ENCODE results near the gene ALDH1A2. TPM values are rescaled to one million over a fixed set of nuclear protein-coding genes. Genes with fewer than 3 reads are reported as not detected.
"Not testable (repeated sequence)": the region's sequence is repeated elsewhere in the genome, so short reads cannot be mapped to it uniquely, and the experiment has no call there.

The ALDH1A2 gene
- total RNA-seq, 1 donor from 2014 or later = 9.3 TPM

GRCh38 chr15:58002338-58003126 lies 63.0 kb downstream of the ALDH1A2 start:
- no peaks in the 10 kb centered on the region for H3K36me3 ChIP-seq
- no peaks in the 10 kb centered on the region for H3K9me3 ChIP-seq
- H3K4me3 ChIP-seq = no peak overlapping the region
- no peaks in the 10 kb centered on the region for H3K27me3 ChIP-seq
- no peak for DNase-seq (ENCODE audit: low spot score in 2 of 2)
- TF ChIP-seq, protein P1, sequence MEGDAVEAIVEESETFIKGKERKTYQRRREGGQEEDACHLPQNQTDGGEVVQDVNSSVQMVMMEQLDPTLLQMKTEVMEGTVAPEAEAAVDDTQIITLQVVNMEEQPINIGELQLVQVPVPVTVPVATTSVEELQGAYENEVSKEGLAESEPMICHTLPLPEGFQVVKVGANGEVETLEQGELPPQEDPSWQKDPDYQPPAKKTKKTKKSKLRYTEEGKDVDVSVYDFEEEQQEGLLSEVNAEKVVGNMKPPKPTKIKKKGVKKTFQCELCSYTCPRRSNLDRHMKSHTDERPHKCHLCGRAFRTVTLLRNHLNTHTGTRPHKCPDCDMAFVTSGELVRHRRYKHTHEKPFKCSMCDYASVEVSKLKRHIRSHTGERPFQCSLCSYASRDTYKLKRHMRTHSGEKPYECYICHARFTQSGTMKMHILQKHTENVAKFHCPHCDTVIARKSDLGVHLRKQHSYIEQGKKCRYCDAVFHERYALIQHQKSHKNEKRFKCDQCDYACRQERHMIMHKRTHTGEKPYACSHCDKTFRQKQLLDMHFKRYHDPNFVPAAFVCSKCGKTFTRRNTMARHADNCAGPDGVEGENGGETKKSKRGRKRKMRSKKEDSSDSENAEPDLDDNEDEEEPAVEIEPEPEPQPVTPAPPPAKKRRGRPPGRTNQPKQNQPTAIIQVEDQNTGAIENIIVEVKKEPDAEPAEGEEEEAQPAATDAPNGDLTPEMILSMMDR (IDR thresholded peaks at IDR 0.05) = no peak
- H3K27ac ChIP-seq = no peak overlapping the region
- H3K4me1 ChIP-seq = no peaks in the 10 kb centered on the region
- intact Hi-C loops (cut with DNase I) = no loop called here

DNA sequence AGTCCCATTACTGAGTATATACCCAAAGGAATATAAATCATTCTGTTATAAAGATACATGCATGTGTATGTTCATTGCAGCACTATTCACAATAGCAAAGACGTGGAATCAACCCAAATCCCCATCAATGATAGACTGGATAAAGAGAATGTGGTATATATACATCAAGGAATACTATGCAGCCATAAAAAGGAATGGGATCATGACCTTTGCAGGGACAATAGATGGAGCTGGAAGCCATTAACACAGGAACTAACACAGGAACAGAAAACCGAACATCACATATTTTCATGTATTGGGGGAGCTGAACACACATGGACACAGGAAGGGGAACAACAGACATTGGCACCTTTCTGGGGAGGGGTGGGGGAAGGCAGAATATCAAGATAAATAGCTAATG lies 65.8 kb downstream of the ALDH1A2 start:
- DNase-seq (ENCODE audit: low spot score in 2 of 2); H3K36me3 ChIP-seq; intact Hi-C loops (cut with DNase I); H3K27me3 ChIP-seq; H3K27ac ChIP-seq; H3K9me3 ChIP-seq; H3K4me1 ChIP-seq; H3K4me3 ChIP-seq: not testable (repeated sequence)

- intact Hi-C loops (cut with DNase I) = no loop called here
- Histone ChIP-seq H3K9me3 (no peaks in the 10 kb centered on the region), H3K27ac (no peak overlapping the region), H3K4me3 (no peak overlapping the region), H3K27me3 (no peaks in the 10 kb centered on the region), H3K36me3 (no peaks in the 10 kb centered on the region), H3K4me1 (no peaks in the 10 kb centered on the region)
- TF ChIP-seq, protein P1 (IDR thresholded peaks at IDR 0.05) = no peak
- DNase-seq (ENCODE audit: low spot score in 2 of 2) = no peak
Measured at GRCh38 chr15:57996561-57996960, 69.0 kb downstream of the ALDH1A2 start.

DNA sequence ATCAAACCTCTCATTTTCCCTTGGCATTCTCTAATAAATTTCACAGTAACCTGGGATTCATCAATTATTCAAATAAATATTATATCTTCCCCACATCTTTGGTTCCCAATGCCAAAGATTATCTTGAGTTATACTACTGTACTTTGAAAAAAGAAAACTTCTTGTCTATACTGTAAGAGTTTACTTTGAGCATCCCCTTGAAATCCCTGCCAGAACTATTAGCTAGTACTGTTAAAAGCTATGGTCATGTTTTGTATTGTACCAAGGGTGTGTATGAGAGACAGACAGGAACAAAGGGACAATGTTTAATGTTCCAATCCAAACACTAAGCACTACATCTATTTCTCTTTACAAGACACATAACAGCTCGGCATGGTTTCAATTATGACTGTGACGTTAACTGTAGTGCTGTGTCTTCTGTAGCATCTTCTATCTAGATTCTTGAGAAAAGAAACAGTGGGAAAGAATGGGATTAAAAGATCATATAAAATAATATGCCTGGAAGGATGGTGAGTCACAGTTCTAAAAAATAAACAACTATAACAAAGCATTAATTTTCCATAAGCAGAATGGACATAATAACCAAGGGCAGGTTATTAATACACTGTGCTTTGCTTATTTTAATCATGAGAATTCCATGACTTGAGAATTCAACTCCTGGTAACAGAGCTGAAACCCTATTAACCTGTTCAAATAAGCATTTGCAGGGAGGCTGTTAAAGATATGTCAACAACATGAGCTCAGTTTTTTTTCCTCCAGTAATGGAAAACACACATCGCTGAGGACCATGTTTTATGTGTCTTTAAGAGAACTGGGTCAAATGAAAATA lies 71.1 kb downstream of the ALDH1A2 start:
- TF ChIP-seq, protein P1 (IDR thresholded peaks at IDR 0.05) = no peak
- no peaks in the 10 kb centered on the region for H3K9me3 ChIP-seq
- DNase-seq (ENCODE audit: low spot score in 2 of 2) = no peak
- no peak overlapping the region for H3K27ac ChIP-seq
- H3K27me3 ChIP-seq = no peaks in the 10 kb centered on the region
- no peaks in the 10 kb centered on the region for H3K4me1 ChIP-seq
- intact Hi-C loops (cut with DNase I) = no loop called here
- H3K4me3 ChIP-seq = no peak overlapping the region
- H3K36me3 ChIP-seq = no peaks in the 10 kb centered on the region

GRCh38 chr15:57993409-57994145 lies 71.9 kb downstream of the ALDH1A2 start:
- intact Hi-C loops (cut with DNase I) = no loop called here
- no peak overlapping the region for H3K4me3 ChIP-seq
- no peaks in the 10 kb centered on the region for H3K4me1 ChIP-seq
- H3K27me3 ChIP-seq = no peaks in the 10 kb centered on the region
- no peaks in the 10 kb centered on the region for H3K9me3 ChIP-seq
- H3K27ac ChIP-seq = no peak overlapping the region
- TF ChIP-seq, protein P1 (IDR thresholded peaks at IDR 0.05) = no peak
- H3K36me3 ChIP-seq = no peaks in the 10 kb centered on the region
- DNase-seq (ENCODE audit: low spot score in 2 of 2) = no peak

Measured in ascending aorta (tissue), 2 donors.